Lower lobe of right lung (tissue), 2 donors: ENCODE measurements around the gene AUTS2. TPM values are rescaled to one million over a fixed set of nuclear protein-coding genes. Genes with fewer than 3 reads are reported as not detected.
"Not testable (repeated sequence)": the region's sequence is repeated elsewhere in the genome, so short reads cannot be mapped to it uniquely, and the experiment has no call there.

Source experiments
- ATAC-seq, 2 donors: fragments of 200-7000 bp; cut with Tn5 transposase; one replicate each; pipeline ENCODE4 v1.9.1; 2020 to 2022; ENCODE audit warnings: mild to moderate bottlenecking in 2 of 2, moderate library complexity in 2 of 2
- DNase-seq: peaks from one replicate; pipeline ENCODE4 v3.0.0-alpha.2; 2020
- H3K27ac ChIP-seq: fragments of 200-600 bp; one replicate; pipeline ENCODE4 v1.8.0; 2022
- H3K27me3 ChIP-seq: fragments of 200-600 bp; one replicate; pipeline ENCODE4 v1.8.0; 2022; ENCODE audit warnings: low read depth
- H3K36me3 ChIP-seq: fragments of 200-600 bp; one replicate; pipeline ENCODE4 v1.8.0; 2022; ENCODE audit warnings: mild to moderate bottlenecking
- H3K4me1 ChIP-seq: fragments of 200-600 bp; one replicate; pipeline ENCODE4 v1.8.0; 2022
- H3K4me3 ChIP-seq: fragments of 200-600 bp; one replicate; pipeline ENCODE4 v1.8.0; 2022; ENCODE audit warnings: mild to moderate bottlenecking
- H3K9me3 ChIP-seq: fragments of 200-600 bp; one replicate; pipeline ENCODE4 v1.8.0; 2022
- CTCF ChIP-seq: fragments of 200-600 bp; IDR thresholded peaks from one replicate; pipeline ENCODE4 v1.8.0; 2022; ENCODE audit warnings: antibody characterized with exemption, mild to moderate bottlenecking
- intact Hi-C: fragments of 100-400 bp; cut with DNase I; formaldehyde crosslinking; loops from one replicate; pipeline ENCODE4 v1.11.0; 2022
- total RNA-seq: library from RNA; stranded (reverse); fragmentation: NEBNext Ultra II Directional; extraction: Animal tissue kit (Norgen Biotek cat#: 25700); gene quantifications from one replicate; pipeline ENCODE4 v1.2.1, GENCODE V29; 2021
- donor health status: DM: no; HTN: yes; CAD: no; lungs with severe emphysema.

AUTS2 gene
- total RNA-seq, 1 donor from 2014 or later = 45.7 TPM

DNA sequence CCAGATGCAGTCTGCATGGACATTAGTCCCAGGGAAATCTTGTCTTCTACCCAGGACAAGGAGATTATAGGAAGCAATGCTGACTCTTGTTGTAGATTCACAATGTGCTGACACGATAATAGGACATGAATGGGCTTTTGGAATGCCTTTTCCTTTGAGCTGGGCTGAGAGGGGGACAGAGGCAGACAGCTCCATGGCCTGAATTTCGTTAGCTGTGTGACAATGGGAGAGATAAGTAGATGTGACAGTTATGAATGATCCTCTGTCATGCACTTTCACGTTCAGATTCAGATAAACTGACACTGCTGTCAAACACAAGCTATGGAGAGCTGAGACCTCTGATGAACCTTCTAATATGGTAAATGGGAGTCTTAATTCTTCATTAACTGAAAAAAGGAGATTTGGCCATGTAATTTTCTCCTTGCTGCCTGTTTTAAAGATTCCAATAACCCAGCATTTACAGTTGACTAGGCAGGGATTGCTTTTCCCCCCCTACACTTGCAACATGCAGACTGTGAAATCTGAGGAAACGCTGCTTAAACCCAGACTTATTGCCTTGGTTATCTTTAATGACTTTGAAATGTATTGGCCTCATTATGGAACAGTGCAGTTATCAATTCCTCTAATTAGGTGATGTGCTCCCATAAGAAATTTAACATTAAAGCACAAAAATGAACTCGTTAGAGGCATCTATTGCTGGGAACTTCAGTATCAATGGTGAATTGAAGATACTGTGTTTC, 669.3 kb downstream of the AUTS2 start:
- Histone ChIP-seq H3K27me3 (no peaks in the 10 kb centered on the region), H3K9me3 (no peaks in the 10 kb centered on the region), H3K4me1 (no peaks in the 10 kb centered on the region), H3K4me3 (no peak overlapping the region), H3K36me3 (no peaks in the 10 kb centered on the region), H3K27ac (no peak overlapping the region)
- ATAC-seq (no peak), DNase-seq (no peak)
- intact Hi-C loops = no loop called here
- no peak for TF ChIP-seq CTCF

GRCh38 chr7:70268179-70268578, 669.9 kb downstream of the AUTS2 start:
- intact Hi-C loops = no loop called here
- Histone ChIP-seq H3K27me3 (no peaks in the 10 kb centered on the region), H3K36me3 (no peaks in the 10 kb centered on the region), H3K9me3 (no peaks in the 10 kb centered on the region), H3K4me1 (no peaks in the 10 kb centered on the region), H3K27ac (no peak overlapping the region), H3K4me3 (no peak overlapping the region)
- DNase-seq = no peak
- ATAC-seq = no peak
- TF ChIP-seq CTCF = no peak

DNA sequence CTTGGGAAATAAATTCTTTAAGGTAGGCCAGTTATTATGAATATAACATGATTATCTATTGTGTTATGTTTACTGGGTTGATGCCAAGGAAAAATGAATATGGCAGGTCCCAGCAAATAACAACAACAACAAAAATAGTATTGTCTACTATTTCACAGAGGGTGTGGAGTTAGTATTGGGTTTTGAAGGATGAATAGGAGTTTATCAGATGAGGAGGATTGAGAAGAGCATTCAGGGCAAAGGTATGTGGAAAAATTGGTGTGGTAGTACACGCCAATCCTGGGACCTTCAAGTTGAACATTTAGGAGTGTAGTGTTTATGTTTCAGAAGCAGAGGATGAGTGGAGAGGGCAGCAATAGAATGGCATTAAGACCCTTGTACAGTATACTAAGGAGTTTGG, 671.9 kb downstream of the AUTS2 start:
- ATAC-seq (no peak), DNase-seq (no peak)
- Histone ChIP-seq H3K27ac (no peak overlapping the region), H3K27me3 (no peaks in the 10 kb centered on the region), H3K4me1 (no peaks in the 10 kb centered on the region), H3K4me3 (no peak overlapping the region), H3K9me3 (no peaks in the 10 kb centered on the region), H3K36me3 (no peaks in the 10 kb centered on the region)
- intact Hi-C loops = no loop called here
- TF ChIP-seq CTCF = no peak

DNA sequence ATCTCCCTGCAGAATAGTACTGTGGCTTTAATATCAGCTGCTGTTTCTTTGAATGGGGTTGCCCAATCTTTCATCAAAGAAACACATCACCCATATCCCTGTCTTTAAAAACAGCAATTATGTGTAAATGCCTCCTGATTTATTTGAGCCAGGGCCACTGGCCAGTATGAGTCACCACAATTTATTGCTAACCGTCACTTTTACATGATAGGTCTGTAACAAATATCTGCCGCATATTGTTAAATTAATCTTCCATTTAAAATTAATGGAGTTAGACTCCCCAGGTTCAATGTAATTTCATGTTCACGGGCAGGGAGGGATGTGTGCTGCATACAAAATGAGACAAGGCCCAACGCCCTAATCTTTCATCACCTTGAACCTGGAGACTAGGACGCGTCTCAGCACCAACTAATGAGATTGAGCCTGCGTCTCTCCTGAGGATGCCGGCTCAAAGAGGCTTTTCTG, 673.4 kb downstream of the AUTS2 start:
- Histone ChIP-seq H3K9me3 (no peaks in the 10 kb centered on the region), H3K4me1 (no peaks in the 10 kb centered on the region), H3K4me3 (no peak overlapping the region), H3K36me3 (no peaks in the 10 kb centered on the region), H3K27me3 (no peaks in the 10 kb centered on the region), H3K27ac (no peak overlapping the region)
- no peak for ATAC-seq
- TF ChIP-seq CTCF = no peak
- no peak for DNase-seq
- intact Hi-C loops = no loop called here

DNA sequence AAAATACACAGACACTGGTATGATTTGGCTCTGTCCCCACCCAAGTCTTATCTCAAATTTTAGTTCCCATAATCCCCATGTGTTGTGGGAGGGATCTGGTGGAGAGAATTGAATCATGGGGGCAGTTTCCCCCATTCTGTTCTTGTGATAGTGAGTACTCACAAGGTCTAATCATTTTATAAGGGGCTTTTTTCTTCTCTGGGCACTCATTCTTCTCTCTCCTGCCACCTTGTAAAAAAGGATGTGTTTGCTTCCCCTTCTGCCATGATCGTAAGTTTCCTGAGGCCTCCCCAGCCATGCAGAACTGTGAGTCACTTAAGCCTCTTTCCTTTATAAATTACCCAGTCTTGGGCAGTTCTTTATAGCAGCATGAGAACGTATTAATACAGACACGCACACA, 677.3 kb downstream of the AUTS2 start:
- intact Hi-C loops, DNase-seq, H3K36me3 ChIP-seq, ATAC-seq, H3K4me3 ChIP-seq, H3K27me3 ChIP-seq, H3K9me3 ChIP-seq, H3K27ac ChIP-seq, H3K4me1 ChIP-seq: not testable (repeated sequence)

GRCh38 chr7:70285187-70285586, 686.9 kb downstream of the AUTS2 start:
- intact Hi-C loops = no loop called here
- H3K4me1 ChIP-seq = no peaks in the 10 kb centered on the region
- no peak for ATAC-seq
- no peak overlapping the region for H3K27ac ChIP-seq
- no peaks in the 10 kb centered on the region for H3K36me3 ChIP-seq
- TF ChIP-seq CTCF = no peak
- no peaks in the 10 kb centered on the region for H3K27me3 ChIP-seq
- no peaks in the 10 kb centered on the region for H3K9me3 ChIP-seq
- H3K4me3 ChIP-seq = no peak overlapping the region
- DNase-seq = no peak
